ENCODE measurements around the gene SIL1.
"Not testable (repeated sequence)": the region's sequence is repeated elsewhere in the genome, so short reads cannot be mapped to it uniquely, and the experiment has no call there.

Gene SIL1

GRCh38 chr5:139022528-139022927, 175.6 kb downstream of the SIL1 start:
- no peak for DNase-seq (ENCODE audit: low spot score)

GRCh38 chr5:139021346-139021745, 176.8 kb downstream of the SIL1 start:
- no peak for DNase-seq (ENCODE audit: low spot score)

GRCh38 chr5:139019880-139020279, 178.3 kb downstream of the SIL1 start:
- DNase-seq (ENCODE audit: low spot score): no peak

- DNase-seq (ENCODE audit: low spot score): no peak
These were observed 179.0 kb downstream of the SIL1 start for GRCh38 chr5:139019211-139019610.

- DNase-seq (ENCODE audit: low spot score): no peak
These were observed 180.5 kb downstream of the SIL1 start for GRCh38 chr5:139017624-139018023.

GRCh38 chr5:139016186-139016585, 182.0 kb downstream of the SIL1 start:
- no peak for DNase-seq (ENCODE audit: low spot score)

- DNase-seq (ENCODE audit: low spot score): no peak
These were observed 183.4 kb downstream of the SIL1 start for GRCh38 chr5:139014726-139015125.

- no peak for DNase-seq (ENCODE audit: low spot score)
These were observed 186.0 kb downstream of the SIL1 start for GRCh38 chr5:139012176-139012575.

- not testable (repeated sequence) for DNase-seq (ENCODE audit: low spot score)
These were observed 187.0 kb downstream of the SIL1 start for GRCh38 chr5:139011156-139011555.

- no peak for DNase-seq (ENCODE audit: low spot score)
These were observed 193.5 kb downstream of the SIL1 start for GRCh38 chr5:139004374-139005307.

GRCh38 chr5:138999674-139000073, 198.5 kb downstream of the SIL1 start:
- DNase-seq (ENCODE audit: low spot score): no peak

GRCh38 chr5:138998521-138998920, 199.6 kb downstream of the SIL1 start:
- no peak for DNase-seq (ENCODE audit: low spot score)

GRCh38 chr5:138996120-138996519, 202.0 kb downstream of the SIL1 start:
- no peak for DNase-seq (ENCODE audit: low spot score)

GRCh38 chr5:138990986-138991590, 207.1 kb downstream of the SIL1 start:
- no peak for DNase-seq (ENCODE audit: low spot score)

GRCh38 chr5:138989720-138990119, 208.4 kb downstream of the SIL1 start:
- DNase-seq (ENCODE audit: low spot score): no peak

GRCh38 chr5:138986186-138986800, 211.9 kb downstream of the SIL1 start:
- DNase-seq (ENCODE audit: low spot score): no peak

- DNase-seq (ENCODE audit: low spot score): no peak
These were observed 212.5 kb downstream of the SIL1 start for GRCh38 chr5:138985683-138986082.

- DNase-seq (ENCODE audit: low spot score): no peak
These were observed 212.9 kb downstream of the SIL1 start for GRCh38 chr5:138985256-138985655.

- no peak for DNase-seq (ENCODE audit: low spot score)
These were observed 214.2 kb downstream of the SIL1 start for GRCh38 chr5:138983984-138984383.

- DNase-seq (ENCODE audit: low spot score): no peak
These were observed 216.6 kb downstream of the SIL1 start for GRCh38 chr5:138981586-138981985.

GRCh38 chr5:138981131-138981530, 217.0 kb downstream of the SIL1 start:
- DNase-seq (ENCODE audit: low spot score): no peak

GRCh38 chr5:138980441-138980840, 217.7 kb downstream of the SIL1 start:
- no peak for DNase-seq (ENCODE audit: low spot score)

GRCh38 chr5:138979684-138980280, 218.4 kb downstream of the SIL1 start:
- DNase-seq (ENCODE audit: low spot score): no peak

Data from NAMALWA (cell line).